ENCODE measurements around the gene DCC. TPM values are rescaled to one million over a fixed set of nuclear protein-coding genes. Genes with fewer than 3 reads are reported as not detected.

DCC gene
- total and polyA plus RNA-seq, 2 donors (not counting 1 experiment from before 2014, with no cell fraction given) = 0.14 TPM; not detected in 1

DNA sequence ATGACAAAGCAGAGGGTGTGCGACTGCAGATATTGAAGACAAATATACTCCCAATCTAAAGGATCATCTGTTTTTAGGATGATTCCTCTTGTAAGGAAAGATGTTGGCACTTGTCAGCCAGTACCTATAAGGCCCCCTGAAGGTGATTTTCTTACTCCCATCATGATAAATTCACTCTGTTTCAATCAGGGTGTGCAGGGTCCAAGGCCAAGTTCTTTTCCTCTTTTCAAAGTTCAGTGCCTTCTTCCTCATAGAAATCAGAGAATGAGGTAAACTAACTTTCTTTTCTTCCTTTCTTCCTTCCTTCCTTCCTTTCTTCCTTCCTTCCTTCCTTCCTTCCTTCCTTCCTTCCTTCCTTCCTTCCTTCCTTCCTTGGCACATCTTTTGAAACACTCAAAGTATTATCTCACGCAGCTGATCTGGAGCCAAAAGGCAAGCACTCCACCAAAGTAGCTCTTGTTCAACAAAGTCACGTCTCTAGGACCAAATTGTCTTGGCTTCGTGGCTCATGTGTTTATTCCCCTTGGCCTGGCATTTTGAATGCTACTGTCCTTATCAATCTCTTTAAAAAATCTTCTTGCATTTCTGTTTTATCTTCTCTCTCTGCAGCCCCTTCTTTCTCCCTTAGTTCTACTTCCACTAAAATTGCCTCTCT lies 87.7 kb downstream of the DCC start:
- Histone ChIP-seq H2AFZ (ENCODE audit: low read length) (no peak overlapping the region), H4K20me1 (ENCODE audit: control insufficient read depth, extremely low read depth, insufficient read depth, low read length) (no peaks in the 10 kb centered on the region), H3K9ac (ENCODE audit: insufficient read depth, low read length) (no peak overlapping the region), H3K9me3 (ENCODE audit: control insufficient read depth, insufficient read depth, low read depth, low read length) (no peaks in the 10 kb centered on the region), H3K36me3 (ENCODE audit: control insufficient read depth, insufficient read depth, low read length) (no peaks in the 10 kb centered on the region), H3K27ac (ENCODE audit: insufficient read depth, low read length) (no peak overlapping the region), H3K4me1 (ENCODE audit: control insufficient read depth, extremely low read depth, insufficient read depth, low read length) (no peaks in the 10 kb centered on the region), H3K79me2 (ENCODE audit: control insufficient read depth, insufficient read depth, low read length) (no peaks in the 10 kb centered on the region), H3K27me3 (ENCODE audit: control insufficient read depth, insufficient read depth, low read length) (no peaks in the 10 kb centered on the region), H3K4me3 (replicated peaks in 1 of 4; ENCODE audit: control extremely low read depth in 1 of 4, insufficient read depth in 1 of 4, low read depth in 3 of 4, low read length in 4 of 4) (no peak overlapping the region), H3K4me2 (ENCODE audit: extremely low read depth, insufficient read depth, low read length) (no peak overlapping the region)
- no peak for DNase-seq (ENCODE audit: low read depth in 2 of 2)
- TF ChIP-seq, protein P1, sequence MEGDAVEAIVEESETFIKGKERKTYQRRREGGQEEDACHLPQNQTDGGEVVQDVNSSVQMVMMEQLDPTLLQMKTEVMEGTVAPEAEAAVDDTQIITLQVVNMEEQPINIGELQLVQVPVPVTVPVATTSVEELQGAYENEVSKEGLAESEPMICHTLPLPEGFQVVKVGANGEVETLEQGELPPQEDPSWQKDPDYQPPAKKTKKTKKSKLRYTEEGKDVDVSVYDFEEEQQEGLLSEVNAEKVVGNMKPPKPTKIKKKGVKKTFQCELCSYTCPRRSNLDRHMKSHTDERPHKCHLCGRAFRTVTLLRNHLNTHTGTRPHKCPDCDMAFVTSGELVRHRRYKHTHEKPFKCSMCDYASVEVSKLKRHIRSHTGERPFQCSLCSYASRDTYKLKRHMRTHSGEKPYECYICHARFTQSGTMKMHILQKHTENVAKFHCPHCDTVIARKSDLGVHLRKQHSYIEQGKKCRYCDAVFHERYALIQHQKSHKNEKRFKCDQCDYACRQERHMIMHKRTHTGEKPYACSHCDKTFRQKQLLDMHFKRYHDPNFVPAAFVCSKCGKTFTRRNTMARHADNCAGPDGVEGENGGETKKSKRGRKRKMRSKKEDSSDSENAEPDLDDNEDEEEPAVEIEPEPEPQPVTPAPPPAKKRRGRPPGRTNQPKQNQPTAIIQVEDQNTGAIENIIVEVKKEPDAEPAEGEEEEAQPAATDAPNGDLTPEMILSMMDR (conservative IDR thresholded peaks at IDR 0.05 in 1 of 2, IDR thresholded peaks at IDR 0.05 in 1 of 2; ENCODE audit: low read depth in 1 of 2, low read length in 2 of 2) = no peak
- TF ChIP-seq EZH2 (IDR thresholded peaks at IDR 0.05; ENCODE audit: low read length, missing control alignments) = no peak

DNA sequence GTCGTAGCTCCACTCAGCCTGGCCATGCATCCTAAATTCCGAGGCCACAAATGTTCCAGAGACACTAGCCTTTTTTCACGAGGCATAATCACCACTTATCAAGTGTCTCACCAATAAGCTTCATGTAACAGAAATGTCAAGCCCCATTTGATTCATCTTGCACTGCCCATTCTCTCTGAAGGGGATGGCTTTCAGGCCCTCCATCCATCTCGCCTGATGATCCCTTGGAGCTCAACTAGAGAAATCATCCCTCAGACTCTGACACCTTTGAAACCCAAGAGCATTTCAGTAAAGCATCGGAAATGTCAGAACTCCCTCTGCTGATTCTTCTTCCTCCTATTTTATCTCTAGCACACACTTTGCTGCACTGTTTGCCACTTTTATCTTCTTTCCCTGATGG lies 91.7 kb downstream of the DCC start:
- Histone ChIP-seq H3K9me3 (ENCODE audit: control insufficient read depth, insufficient read depth, low read depth, low read length) (no peaks in the 10 kb centered on the region), H3K4me2 (ENCODE audit: extremely low read depth, insufficient read depth, low read length) (no peak overlapping the region), H3K4me3 (replicated peaks in 1 of 4; ENCODE audit: control extremely low read depth in 1 of 4, insufficient read depth in 1 of 4, low read depth in 3 of 4, low read length in 4 of 4) (no peak overlapping the region), H3K4me1 (ENCODE audit: control insufficient read depth, extremely low read depth, insufficient read depth, low read length) (no peaks in the 10 kb centered on the region), H3K27me3 (ENCODE audit: control insufficient read depth, insufficient read depth, low read length) (no peaks in the 10 kb centered on the region), H2AFZ (ENCODE audit: low read length) (no peak overlapping the region), H3K79me2 (ENCODE audit: control insufficient read depth, insufficient read depth, low read length) (no peaks in the 10 kb centered on the region), H3K36me3 (ENCODE audit: control insufficient read depth, insufficient read depth, low read length) (no peaks in the 10 kb centered on the region), H3K9ac (ENCODE audit: insufficient read depth, low read length) (no peak overlapping the region), H4K20me1 (ENCODE audit: control insufficient read depth, extremely low read depth, insufficient read depth, low read length) (no peaks in the 10 kb centered on the region), H3K27ac (ENCODE audit: insufficient read depth, low read length) (no peak overlapping the region)
- TF ChIP-seq EZH2 (IDR thresholded peaks at IDR 0.05; ENCODE audit: low read length, missing control alignments) = no peak
- TF ChIP-seq, protein P1 (conservative IDR thresholded peaks at IDR 0.05 in 1 of 2, IDR thresholded peaks at IDR 0.05 in 1 of 2; ENCODE audit: low read depth in 1 of 2, low read length in 2 of 2) = no peak
- no peak for DNase-seq (ENCODE audit: low read depth in 2 of 2)

DNA sequence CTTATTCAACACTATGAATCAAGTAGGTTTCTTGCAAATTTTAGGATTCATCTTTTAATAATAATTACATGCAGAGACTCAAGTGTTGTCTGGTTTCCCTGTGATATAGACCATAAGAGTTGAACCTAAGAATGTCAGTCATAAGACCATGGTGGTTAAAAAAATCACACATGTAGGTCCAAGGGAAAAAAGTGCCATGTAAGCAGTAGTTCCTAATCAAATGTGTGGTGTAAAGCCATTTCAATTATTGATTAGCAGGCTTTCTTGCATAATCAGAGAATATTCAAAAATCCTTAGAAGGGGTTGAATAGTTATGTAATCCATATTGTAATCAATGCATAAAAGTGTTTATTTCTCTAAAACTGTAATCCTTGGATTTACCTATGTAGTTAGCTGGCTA lies 93.8 kb downstream of the DCC start:
- Histone ChIP-seq H3K4me1 (ENCODE audit: control insufficient read depth, extremely low read depth, insufficient read depth, low read length) (no peaks in the 10 kb centered on the region), H3K9ac (ENCODE audit: insufficient read depth, low read length) (no peak overlapping the region), H3K79me2 (ENCODE audit: control insufficient read depth, insufficient read depth, low read length) (no peaks in the 10 kb centered on the region), H4K20me1 (ENCODE audit: control insufficient read depth, extremely low read depth, insufficient read depth, low read length) (no peaks in the 10 kb centered on the region), H3K4me3 (replicated peaks in 1 of 4; ENCODE audit: control extremely low read depth in 1 of 4, insufficient read depth in 1 of 4, low read depth in 3 of 4, low read length in 4 of 4) (no peak overlapping the region), H3K27me3 (ENCODE audit: control insufficient read depth, insufficient read depth, low read length) (no peaks in the 10 kb centered on the region), H2AFZ (ENCODE audit: low read length) (no peak overlapping the region), H3K4me2 (ENCODE audit: extremely low read depth, insufficient read depth, low read length) (no peak overlapping the region), H3K36me3 (ENCODE audit: control insufficient read depth, insufficient read depth, low read length) (no peaks in the 10 kb centered on the region), H3K9me3 (ENCODE audit: control insufficient read depth, insufficient read depth, low read depth, low read length) (no peaks in the 10 kb centered on the region), H3K27ac (ENCODE audit: insufficient read depth, low read length) (no peak overlapping the region)
- TF ChIP-seq EZH2 (IDR thresholded peaks at IDR 0.05; ENCODE audit: low read length, missing control alignments) = no peak
- TF ChIP-seq, protein P1 (conservative IDR thresholded peaks at IDR 0.05 in 1 of 2, IDR thresholded peaks at IDR 0.05 in 1 of 2; ENCODE audit: low read depth in 1 of 2, low read length in 2 of 2) = no peak
- no peak for DNase-seq (ENCODE audit: low read depth in 2 of 2)

All from fibroblast of lung (primary cell).